ENCODE results near the gene THOP1.
"Not testable (repeated sequence)": the region's sequence is repeated elsewhere in the genome, so short reads cannot be mapped to it uniquely, and the experiment has no call there.

The THOP1 gene

DNA sequence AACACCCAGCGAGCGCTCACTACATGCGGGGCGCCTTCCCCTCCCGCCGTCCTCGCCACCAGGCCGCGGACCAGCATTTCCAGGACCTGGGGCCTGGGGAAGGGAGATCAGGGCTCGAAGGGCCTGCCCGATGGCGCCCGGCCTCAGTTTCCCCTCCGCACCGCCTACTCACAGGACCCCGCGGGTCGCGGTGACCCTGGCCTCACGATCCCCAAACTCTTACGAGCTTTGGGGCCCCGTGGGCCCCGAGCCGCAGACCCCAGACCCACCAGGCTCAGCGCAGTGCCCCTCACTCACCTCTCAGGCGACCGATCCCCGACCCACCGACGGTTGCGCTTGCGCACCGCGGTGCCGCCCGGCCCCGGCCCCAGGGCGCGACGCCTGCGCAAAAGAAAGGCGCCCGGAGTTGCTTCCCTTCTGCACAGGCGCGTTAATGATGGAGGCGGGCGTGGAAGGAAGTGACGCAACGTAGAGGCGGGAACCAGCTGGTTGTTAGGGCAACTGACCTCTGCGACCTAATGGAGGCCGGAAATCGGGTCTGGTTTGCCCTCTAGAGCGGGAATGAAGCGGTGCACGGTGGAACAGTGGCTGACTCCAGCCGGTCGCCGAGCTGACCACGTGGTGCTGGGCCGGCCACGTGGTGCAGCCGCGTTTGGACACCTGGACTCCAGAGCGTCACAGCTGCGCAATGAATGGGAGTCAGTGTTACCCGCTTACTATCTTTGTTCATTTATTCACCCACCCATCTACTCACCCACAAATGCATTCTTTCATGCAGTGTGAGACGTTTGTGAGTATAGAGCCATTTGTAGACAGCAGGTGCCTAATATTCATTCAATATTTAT is 2.1 kb upstream of the THOP1 start, which contains the start of gene SGTA:
SGTA (minus strand) TSS at position 338 of the 845 bp plus-strand sequence. CDS start 14,205 bp downstream, outside the sequence.
- peak; percentile 99 for DNase-seq (ENCODE audit: low spot score)

DNA sequence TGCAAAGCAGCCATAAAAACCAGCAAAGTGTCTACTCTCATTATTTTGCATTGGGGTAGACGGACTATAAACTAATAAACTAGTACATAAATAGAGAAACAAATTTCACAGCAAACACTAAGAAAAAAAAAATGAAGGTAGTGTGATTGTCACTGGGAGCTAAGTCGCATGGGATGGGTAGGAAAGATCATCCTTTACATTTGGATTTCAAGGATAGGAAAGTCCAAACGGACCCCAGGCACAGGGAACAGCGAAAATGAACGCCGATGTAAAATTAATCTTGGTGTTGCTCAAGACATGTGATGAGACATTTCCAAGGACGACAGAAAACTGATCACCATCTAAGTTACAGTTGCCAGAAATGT is 1.5 kb upstream of the THOP1 start:
- DNase-seq (ENCODE audit: low spot score) = no peak

DNA sequence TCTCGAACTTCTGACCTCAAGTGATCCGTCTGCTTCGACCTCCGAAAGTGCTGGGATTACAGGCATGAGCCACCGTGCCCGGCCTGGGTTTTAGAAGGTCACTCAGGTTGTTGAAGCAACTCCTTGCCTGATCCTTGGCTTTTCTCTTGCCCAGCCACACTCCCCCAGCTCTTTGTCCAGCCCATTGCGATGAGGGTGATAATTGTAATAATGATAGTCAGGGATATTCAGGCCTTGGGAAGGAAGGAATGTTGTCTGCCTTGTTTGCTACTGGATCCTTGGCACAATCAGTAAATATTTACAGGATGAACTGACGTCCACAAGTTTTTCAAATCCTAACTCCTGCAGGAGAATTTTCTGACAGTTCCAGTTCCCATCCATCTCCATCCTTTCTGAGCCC is 1.8 kb downstream of the THOP1 start:
- no peak for DNase-seq (ENCODE audit: low spot score)

DNA sequence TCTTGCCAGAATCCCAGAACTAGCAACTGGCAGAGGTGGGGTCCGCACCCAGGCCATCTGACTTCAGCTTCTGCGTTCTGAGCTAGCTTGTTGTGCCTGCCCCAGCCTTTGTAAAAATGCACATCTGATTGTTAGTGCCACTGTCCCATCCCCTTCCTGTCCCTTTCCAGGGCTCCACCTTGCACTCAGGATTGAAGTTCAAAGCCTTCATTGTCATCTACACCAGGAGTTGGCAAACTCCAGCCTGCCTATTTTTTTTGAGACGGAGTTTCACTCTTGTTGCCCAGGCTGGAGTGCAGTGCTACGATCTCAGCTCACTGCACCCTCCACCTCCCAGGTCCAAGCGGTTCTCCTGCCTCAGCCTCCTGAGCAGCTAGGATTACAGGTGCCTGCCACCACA is 2.9 kb downstream of the THOP1 start:
- no peak for DNase-seq (ENCODE audit: low spot score)

DNA sequence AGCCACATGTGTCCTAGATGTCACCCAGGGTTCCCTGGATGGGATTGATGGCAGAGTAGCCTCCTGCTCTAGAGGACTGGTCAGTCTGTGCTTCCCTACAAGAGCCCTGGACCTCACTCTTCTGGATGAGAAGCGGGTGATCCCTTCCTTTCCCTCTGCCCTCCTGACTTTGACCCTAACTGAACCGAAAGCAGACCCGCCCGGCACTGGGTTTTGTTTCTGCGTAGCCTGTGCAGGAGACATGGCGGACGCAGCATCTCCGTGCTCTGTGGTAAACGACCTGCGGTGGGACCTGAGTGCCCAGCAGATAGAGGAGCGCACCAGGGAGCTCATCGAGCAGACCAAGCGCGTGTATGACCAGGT is 4.9 kb downstream of the THOP1 start:
- DNase-seq (ENCODE audit: low spot score) = no peak

DNA sequence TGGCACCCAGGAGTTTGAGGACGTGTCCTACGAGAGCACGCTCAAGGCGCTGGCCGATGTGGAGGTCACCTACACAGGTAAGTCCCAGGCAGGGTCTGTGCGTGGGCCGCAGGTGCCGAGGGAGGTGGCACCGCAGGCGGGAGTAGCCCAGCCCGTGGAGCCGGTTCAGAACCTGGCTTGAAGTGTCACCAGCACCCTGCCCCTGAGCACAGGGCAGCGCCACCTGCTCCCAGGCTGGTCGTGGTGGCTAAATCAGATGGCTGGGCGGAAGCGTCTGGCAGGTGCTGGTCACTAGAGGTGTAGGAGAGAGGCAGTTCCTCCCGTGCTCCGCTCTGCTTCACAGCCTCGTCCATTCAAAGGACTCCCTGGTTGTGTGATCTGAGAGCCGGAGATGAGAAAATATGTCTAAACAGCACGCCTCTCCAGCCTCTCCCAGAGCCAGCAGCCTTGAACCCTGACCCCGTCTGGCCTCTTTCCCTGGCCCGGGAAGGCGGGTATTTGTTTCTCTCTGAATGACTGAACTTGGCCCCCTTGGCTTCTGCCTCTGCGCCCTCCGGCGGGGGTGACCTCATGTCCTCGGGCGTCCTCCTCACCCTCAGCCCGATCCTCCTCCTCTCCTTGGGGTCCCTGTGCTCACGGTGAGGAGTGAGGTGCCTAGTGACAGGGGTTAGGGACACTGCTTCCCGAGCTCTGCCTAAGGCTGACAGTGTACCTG is 5.4 kb downstream of the THOP1 start:
- DNase-seq (ENCODE audit: low spot score) = no peak

DNA sequence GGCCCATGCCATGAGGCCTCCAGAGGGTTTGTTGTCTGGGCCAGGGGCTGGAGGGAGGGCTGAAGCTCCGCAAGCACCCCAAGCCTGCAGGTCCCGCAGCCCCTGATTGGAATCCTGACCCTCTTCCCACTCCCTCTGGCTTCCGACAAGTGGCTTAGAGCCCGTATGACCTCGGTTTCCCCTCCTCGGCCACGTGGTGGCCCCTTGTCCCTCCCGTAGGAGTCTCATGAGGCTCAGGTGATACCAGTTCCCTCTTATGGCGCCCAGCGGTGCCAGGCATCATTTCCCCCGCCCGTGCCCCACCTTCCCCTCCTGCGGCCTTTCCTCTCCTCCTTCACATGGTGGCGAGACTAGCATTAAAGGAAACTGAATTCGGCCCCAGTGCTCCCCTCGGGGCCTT is 6.1 kb downstream of the THOP1 start:
- no peak for DNase-seq (ENCODE audit: low spot score)

DNA sequence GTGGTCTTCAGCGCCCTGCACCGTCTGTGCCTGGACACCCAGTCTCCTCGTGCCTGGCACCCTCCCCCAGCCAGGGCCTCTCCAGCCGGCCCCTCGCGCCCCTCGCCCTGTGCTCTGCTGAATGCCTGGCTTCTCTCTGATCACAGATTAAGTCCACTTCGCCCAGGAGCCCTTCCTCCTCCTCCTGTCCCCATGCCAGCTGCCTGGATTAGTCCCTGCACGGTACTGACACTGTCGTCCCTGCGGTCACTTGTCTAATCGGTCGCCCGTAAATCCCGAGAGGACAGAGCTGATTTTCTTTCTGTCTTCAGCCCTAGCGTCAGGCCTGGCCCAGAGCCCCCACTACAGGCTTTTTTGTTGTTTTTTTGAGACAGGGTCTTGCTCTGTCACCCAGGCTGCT is 6.6 kb downstream of the THOP1 start:
- DNase-seq (ENCODE audit: low spot score) = no peak

DNA sequence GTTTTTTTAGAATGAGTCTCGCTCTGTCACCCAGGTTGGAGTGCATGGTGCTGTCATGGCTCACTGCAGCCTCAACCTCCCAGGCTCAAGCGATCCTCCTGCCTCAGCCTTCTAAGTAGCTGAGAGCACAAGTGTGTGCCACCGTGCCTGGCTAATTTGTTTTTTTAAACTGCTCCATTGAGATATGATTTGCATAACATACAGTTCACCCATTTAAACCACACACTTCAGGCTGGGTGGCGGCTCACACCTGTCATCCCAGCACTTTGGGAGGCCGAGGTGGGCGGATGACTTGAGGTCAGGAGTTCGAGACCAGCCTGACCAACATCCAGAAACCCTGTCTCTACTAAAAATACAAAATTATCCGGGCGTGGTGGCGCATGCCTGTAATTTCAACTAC is 7.4 kb downstream of the THOP1 start:
- DNase-seq (ENCODE audit: low spot score) = not testable (repeated sequence)

DNA sequence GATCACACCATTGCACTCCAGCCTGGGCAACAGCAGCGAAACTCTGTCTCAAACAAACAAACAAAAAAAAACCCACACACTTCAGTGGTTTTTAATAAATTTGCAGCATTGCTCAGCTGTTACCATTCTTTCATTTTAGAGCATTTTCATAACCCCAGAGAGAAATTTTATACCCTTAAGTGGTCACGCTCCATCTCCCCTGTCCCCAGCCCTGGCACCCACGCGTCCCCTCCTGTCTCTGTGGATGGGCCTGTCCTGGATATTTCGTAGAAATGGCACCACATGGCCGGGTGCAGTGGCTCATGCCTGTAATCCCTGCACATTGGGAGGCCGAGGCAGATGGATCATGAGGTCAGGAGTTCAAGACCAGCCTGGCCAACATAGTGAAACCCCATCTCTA is 7.8 kb downstream of the THOP1 start:
- no peak for DNase-seq (ENCODE audit: low spot score)

DNA sequence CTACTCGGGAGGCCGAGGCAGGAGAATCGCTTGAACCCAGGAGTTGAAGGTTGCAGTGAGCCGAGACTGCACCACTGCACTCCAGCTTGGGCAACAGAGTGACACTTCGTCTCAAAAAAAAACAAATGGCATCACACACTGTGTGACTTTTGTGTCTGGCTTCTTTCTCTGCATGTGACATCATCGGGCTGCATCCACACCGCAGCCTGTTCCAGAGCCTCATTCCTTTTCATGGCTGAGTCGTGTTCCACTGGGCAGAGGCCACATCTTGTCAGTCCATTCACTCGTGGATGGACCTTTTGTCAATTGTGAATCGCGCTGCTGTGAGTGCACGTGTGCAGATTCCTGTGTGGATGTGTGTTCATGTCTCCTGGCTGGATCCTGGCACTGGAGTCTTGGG is 8.3 kb downstream of the THOP1 start:
- DNase-seq (ENCODE audit: low spot score) = no peak

DNA sequence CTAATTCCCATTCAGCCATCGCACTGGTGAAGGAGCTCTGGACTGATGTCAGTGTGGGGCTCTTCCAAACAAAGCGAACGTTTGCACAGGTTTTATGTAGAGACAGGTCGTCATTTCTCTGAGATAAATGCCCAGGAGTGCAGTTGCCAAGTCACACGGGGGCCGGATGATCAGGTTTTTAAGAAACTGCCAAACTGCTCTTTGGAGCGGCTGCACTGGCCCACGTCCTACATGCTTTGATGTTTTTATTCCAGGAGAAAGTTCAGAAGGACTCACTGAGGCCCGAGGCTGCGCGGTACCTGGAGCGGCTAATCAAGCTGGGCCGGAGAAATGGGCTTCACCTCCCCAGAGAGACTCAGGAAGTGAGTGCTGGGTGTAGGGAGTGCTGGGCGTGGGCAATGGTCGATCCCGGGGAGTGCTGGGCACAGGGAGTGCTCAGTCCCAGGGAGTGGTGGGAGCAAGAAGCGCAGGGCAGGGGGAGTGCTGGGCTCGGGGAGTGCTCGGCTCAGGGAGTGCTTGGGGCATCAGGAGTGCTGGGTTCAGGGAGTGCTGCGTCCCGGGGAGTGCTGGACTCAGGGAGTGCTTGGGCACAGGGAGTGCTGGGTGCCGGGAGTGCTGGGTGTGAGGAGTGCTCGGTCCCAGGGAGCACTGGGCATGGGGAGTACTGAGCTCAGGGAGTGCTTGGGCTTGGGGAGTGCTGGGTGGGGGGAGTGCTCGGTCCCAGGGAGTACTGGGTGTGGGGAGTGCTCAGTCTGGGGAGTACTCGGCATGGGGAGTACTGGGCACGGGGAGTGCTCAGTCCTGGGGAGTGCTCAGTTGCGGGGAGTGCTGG is 10.7 kb downstream of the THOP1 start:
- DNase-seq (ENCODE audit: low spot score) = no peak

DNA sequence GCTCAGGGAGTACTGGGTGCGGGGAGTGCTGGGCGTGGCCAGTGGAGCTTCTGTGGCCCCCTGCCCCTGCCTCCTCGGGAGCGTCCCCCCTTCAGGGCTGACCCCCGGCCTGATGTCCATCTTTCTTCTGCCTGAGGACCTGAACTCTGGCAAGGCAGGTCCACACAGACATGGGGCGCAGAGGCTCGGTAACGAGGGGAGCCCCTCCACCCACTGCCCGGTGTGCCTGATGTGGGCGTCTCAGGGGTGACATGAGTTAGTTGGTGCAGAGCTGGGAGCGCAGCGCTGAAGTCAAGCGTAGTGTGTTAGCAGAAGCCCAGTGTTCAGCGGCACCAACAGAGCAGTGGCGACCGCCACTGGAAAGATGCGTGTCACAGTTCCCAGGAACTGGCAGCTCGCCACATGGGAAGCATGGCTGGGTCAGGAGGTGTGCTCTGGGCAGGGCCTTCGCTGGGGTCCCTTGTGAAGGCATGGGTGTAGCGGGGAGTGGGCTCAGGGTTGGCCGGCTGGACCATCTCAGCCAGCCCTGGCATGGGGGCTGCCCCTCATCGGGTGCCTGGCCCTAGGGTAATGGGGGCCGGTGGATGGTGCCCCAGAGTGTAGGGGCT is 11.5 kb downstream of the THOP1 start:
- DNase-seq (ENCODE audit: low spot score) = no peak

DNA sequence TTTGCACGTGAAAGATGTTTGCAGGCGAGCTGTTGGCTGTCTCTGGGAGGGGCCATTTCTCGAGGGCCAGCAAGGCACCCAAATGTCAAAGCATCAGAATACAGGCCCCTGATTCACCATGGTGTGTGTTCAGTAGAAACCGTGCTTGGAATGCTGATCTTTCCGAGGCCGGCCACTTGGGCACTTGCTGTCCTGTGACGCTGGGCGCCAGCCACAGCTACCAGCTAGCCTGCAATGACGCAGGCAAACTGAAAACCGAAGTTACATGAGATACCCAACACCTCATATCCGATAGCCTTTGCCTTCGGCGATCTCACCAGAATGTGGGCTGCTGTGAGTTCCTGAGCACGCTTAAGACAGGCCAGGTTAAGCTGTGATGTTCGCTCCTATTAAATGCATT is 12.0 kb downstream of the THOP1 start:
- no peak for DNase-seq (ENCODE audit: low spot score)

DNA sequence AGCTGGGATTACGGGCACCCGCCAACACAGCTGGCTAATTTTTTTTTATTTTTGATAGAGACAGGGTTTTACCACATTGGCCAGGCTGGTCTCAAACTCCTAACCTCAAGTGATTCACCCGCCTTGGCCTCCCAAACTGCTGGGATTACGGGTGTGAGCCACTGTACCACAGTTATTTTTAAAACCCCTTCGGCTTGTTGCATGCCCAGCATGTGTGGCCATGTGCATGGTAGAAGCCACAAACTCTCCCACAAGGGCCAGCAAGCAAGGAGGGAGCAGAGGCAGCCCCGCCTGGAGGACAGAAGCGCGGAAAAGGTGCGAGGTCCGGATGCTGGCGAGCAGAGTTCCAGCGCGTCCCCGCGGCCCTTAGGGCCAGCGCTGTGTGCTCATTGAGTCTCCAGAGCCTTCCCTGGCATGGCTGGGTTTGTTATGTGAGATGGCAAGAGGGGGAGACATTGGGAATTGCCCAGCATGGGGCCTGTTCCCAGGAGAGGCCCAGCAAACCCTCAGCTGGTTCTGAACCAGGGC is 12.9 kb downstream of the THOP1 start:
- no peak for DNase-seq (ENCODE audit: low spot score)

DNA sequence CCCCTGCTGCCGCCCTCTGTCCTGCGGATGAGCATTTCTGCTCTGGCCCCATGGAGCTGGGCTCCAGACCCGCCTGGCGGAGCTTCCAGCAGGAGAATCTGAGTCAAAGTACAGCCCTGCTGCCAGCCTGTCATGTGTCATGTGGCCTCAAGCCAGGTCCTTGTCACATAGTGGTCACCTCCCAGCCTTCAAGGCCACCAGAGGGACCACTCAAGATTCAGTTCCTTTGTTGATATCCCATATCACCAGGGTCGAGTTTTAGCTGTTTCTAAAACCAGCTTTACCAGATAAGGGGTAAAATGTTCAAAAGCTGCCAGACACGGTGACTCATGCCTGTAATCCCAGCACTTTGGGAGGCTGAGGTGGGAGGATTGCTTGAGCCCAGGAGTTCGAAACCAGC is 13.4 kb downstream of the THOP1 start:
- DNase-seq (ENCODE audit: low spot score) = peak; percentile 5

DNA sequence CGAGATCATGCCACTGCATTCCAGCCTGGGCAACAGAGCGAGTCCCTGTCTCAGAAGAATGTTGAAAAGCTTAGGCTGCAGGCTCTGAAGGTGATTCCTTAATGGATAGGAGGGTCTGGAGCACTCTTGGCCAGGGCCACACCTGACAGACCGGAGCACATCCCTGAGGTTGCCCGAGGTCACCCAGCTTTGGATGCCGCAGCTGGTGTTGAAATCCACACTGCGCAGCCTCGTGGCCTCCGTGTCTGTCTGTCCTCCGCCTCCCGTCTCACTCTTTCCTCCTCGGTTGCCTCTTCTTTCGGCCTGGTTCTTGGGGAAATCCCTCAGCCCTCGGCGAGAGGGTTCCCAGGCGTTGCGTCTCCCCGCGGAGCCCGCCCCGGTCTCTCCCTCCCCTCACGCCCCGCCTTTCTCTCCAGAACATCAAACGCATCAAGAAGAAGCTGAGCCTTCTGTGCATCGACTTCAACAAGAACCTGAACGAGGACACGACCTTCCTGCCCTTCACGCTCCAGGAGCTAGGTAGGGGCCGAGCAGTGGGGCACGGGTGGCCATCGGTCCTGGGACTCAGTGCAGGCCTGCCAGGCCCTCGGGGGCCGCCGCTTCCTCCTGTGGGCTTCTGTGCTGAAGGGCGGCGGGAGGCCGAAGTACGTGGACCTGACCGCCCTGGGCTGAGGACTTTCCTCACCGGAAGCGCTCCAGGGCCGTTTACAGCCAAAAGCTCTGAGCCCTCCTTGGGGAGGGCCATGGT is 14.1 kb downstream of the THOP1 start:
- no peak for DNase-seq (ENCODE audit: low spot score)

DNA sequence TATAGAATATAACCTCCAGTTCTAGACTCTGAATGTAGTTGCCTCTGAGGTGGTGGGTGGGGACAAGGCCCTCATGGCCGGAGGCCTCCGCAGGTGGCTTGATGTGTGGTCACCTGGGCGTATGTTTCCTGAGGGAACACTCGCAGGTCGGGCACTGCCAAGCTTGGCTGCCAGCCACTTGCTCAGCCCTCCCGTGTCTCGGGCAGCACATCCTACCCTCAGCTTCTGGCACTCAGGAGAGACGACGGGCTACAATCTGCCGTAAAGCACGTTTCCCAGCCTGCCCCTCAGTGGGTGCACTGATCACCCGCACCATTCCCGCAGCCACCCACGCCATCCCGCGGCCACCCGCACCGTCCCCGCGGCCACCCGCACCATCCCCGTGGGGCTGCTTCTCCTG is 15.2 kb downstream of the THOP1 start:
- DNase-seq (ENCODE audit: low spot score) = no peak

DNA sequence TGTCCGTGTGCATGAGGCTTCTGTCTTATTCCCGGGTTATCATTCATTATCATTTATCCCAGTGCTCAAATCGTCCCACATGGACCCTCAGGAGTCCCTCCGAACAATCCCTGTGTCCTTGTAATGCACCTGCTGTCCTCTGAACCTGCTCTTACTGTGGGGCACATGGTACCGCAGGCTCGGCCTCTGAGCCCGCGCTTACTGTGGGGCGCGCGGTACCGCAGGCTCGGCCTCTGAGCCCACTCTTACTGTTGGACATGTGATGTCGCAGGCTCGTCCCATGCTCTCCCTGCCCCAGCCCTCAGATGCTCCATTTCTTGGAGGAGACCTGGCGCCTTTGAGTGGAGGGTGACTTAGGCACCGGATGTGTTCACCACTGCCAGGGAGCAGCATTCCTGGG is 17.5 kb downstream of the THOP1 start:
- no peak for DNase-seq (ENCODE audit: low spot score)

DNA sequence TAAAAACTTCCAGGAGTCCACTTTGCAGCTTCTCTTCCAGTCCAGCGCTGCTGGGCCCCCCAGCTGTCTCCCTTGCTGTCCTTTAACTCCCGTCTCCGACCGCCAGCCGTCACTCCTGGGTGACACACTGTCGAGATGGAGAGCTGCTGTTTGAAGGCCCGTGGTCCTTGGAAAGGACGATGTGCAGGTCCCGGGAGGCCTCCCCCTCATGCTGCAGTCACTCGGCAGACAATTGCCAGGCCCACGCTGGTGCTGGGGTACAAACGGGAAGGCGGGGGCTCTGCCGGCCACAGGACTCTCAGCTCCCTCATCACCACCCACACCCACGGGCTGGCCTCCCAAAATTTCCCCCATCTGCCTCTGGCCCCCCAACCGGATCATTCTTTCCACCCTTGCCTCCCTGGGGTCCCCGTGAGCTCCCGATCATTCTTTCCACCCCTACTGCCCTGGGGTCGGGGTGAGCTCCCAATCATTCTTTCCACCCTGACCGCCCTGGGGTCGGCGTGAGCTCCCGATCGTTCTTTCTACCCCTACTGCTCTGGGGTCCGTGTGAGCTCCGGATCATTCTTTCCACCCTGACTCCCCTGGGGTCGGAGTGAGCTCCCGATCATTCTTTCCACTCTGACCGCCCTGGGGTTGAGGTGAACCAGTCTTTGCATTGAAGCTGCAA is 18.3 kb downstream of the THOP1 start:
- DNase-seq (ENCODE audit: low spot score) = no peak
